GM12878 (cell line): ENCODE results near the gene CCDC74A.
"Not testable (repeated sequence)": the region's sequence is repeated elsewhere in the genome, so short reads cannot be mapped to it uniquely, and the experiment has no call there.

Experiments used
- ATF3 ChIP-seq: IDR thresholded peaks from 2 replicates; pipeline ENCODE4 v1.6.1; 2011; ENCODE audit warnings: low read depth, mild to moderate bottlenecking, low read length, moderate library complexity, borderline replicate concordance; ENCODE audit errors: extremely low read depth
- CHD2 ChIP-seq: IDR thresholded peaks from 2 replicates; pipeline ENCODE4 v1.6.1; 2011; ENCODE audit warnings: low read depth, low read length, improper control_type of control experiment, borderline replicate concordance
- CTCF ChIP-seq, 3 experiments: IDR thresholded peaks in 2 of 3; conservative IDR thresholded peaks in 1 of 3; 2 replicates each; pipeline ENCODE4 v1.5.1; 2011; ENCODE audit warnings: low read depth in 3 of 3, low read length in 3 of 3, mild to moderate bottlenecking in 3 of 3, control low read depth in 2 of 3, moderate library complexity in 2 of 3, inconsistent platforms in 1 of 3, mixed read lengths in 1 of 3; ENCODE audit not compliant: control insufficient read depth in 2 of 3, insufficient read depth in 1 of 3; ENCODE audit errors: extremely low read depth in 1 of 3
- MLLT1 ChIP-seq: fragments of 450-650 bp; IDR thresholded peaks from 2 replicates; pipeline ENCODE4 v1.6.1; 2016; ENCODE audit warnings: mild to moderate bottlenecking
- MYC ChIP-seq: IDR thresholded peaks from 2 replicates; pipeline ENCODE4 v1.6.1; 2011; ENCODE audit warnings: mild to moderate bottlenecking, low read length, moderate library complexity, inconsistent platforms; ENCODE audit not compliant: insufficient read depth, insufficient replicate concordance, insufficient read length, severe bottlenecking
- PAX5 ChIP-seq: IDR thresholded peaks from 2 replicates; pipeline ENCODE4 v1.6.1; 2011; ENCODE audit warnings: low read depth, low read length, borderline replicate concordance
- POLR2A ChIP-seq: IDR thresholded peaks from 2 replicates; pipeline ENCODE4 v1.6.1; 2011; ENCODE audit warnings: low read depth, mild to moderate bottlenecking, low read length
- POLR2AphosphoS5 ChIP-seq: IDR thresholded peaks from 2 replicates; pipeline ENCODE4 v1.6.1; 2011; ENCODE audit warnings: mild to moderate bottlenecking, low read length, inconsistent platforms
- STAT3 ChIP-seq: IDR thresholded peaks from 2 replicates; pipeline ENCODE4 v1.6.1; 2011; ENCODE audit warnings: low read depth, low read length, improper control_type of control experiment
- TARDBP ChIP-seq: IDR thresholded peaks from 2 replicates; pipeline ENCODE4 v1.6.1; 2016; ENCODE audit warnings: borderline replicate concordance

GRCh38 chr2:131530626-131531344 is 3.1 kb downstream of the CCDC74A start:
- TF ChIP-seq ATF3, MLLT1, POLR2AphosphoS5, PAX5, TARDBP, STAT3, MYC, POLR2A, CHD2: not testable (repeated sequence)
- 0 out of 6 replicates have a peak, but pooled peaks of 1 of the 3 experiments have one; percentile 14 for TF ChIP-seq CTCF (IDR thresholded peaks at IDR 0.05 in 2 of 3, conservative IDR thresholded peaks at IDR 0.05 in 1 of 3; ENCODE audit: control insufficient read depth in 2 of 3, extremely low read depth in 1 of 3, insufficient read depth in 1 of 3, low read depth in 3 of 3, low read length in 3 of 3)
